SK-N-SH (cell line): ENCODE data around the gene RHOT2.

Experiments
- EZH2phosphoT487 ChIP-seq: fragments of 200-600 bp; sonication (generic); IDR thresholded peaks from 2 replicates; pipeline ENCODE4 v1.6.1; 2017; ENCODE audit warnings: low read depth, mixed run types, mild to moderate bottlenecking, antibody characterized with exemption, moderate library complexity, borderline replicate concordance
- NRF1 ChIP-seq: IDR thresholded peaks from 2 replicates; pipeline ENCODE4 v1.6.1; 2012; ENCODE audit warnings: low read depth, mild to moderate bottlenecking, low read length

- TF ChIP-seq NRF1 (no peak), EZH2phosphoT487 (no peak)
Observed at GRCh38 chr16:662095-662494, 5.8 kb upstream of the RHOT2 start.
